Keratinocyte (primary cell): ENCODE measurements around the gene SREBF2.

ENCODE experiments used
- CTCF ChIP-seq, 3 experiments: IDR thresholded peaks in 1 of 3; conservative IDR thresholded peaks in 1 of 3; optimal IDR thresholded peaks in 1 of 3; 2 replicates in 2 of 3; 3 replicates in 1 of 3; pipeline versions ENCODE3 to v1.5.1; 2011; ENCODE audit warnings: low read length in 3 of 3, mild to moderate bottlenecking in 3 of 3, moderate library complexity in 2 of 3, control low read depth in 1 of 3, inconsistent platforms in 1 of 3; ENCODE audit not compliant: insufficient read depth in 2 of 3; ENCODE audit errors: extremely low read depth in 1 of 3
- EZH2 ChIP-seq: IDR thresholded peaks from one replicate; pipeline ENCODE4 v1.6.1; 2012; ENCODE audit warnings: inconsistent platforms, mild to moderate bottlenecking, low read length, moderate library complexity

- TF ChIP-seq CTCF (optimal IDR thresholded peaks at IDR 0.05 in 1 of 3, IDR thresholded peaks at IDR 0.05 in 1 of 3, conservative IDR thresholded peaks at IDR 0.05 in 1 of 3; ENCODE audit: extremely low read depth in 1 of 3, insufficient read depth in 2 of 3, low read length in 3 of 3) (no peak), EZH2 (no peak)
Observed at GRCh38 chr22:41798736-41799135, 34.2 kb upstream of the SREBF2 start.
